ENCODE measurements around the gene DNAJC1.
"Not testable (repeated sequence)": the region's sequence is repeated elsewhere in the genome, so short reads cannot be mapped to it uniquely, and the experiment has no call there.

Gene DNAJC1

GRCh38 chr10:21870849-21871248 is 132.7 kb downstream of the DNAJC1 start:
- Histone ChIP-seq H3K27ac (ENCODE audit: extremely low read depth, low read depth, low read length) (no peak overlapping the region), H3K4me3 (ENCODE audit: low read depth, low read length) (no peak overlapping the region), H3K36me3 (ENCODE audit: control insufficient read depth in 2 of 2, insufficient read depth in 1 of 2, low read length in 2 of 2) (peaks cover 3 to 6% of the 10 kb centered on the region in 2 experiments; a peak in 2 of 3 replicates), H3K4me1 (ENCODE audit: control insufficient read depth, insufficient read depth, low read length) (no peaks in the 10 kb centered on the region), H3K9me3 (ENCODE audit: control insufficient read depth, insufficient read depth, low read depth, low read length) (no peaks in the 10 kb centered on the region)
- ChIA-PET POLR2A (no interaction called here), CTCF (no interaction called here)
- TF ChIP-seq GLIS2 (tag by site-specific recombination; IDR thresholded peaks at IDR 0.05) (no peak), MEIS1 (CRISPR knock-in tag; IDR thresholded peaks at IDR 0.05; ENCODE audit: borderline replicate concordance) (no peak), ZNF585B (tag by site-specific recombination; IDR thresholded peaks at IDR 0.05) (no peak), KLF10 (tag by site-specific recombination; IDR thresholded peaks at IDR 0.05) (no peak), ZNF362 (tag by site-specific recombination; IDR thresholded peaks at IDR 0.05) (no peak), ZNF600 (tag by site-specific recombination; IDR thresholded peaks at IDR 0.05) (no peak), YY1 (tag by site-specific recombination; IDR thresholded peaks at IDR 0.05) (no peak), KLF1 (tag by site-specific recombination; IDR thresholded peaks at IDR 0.05) (no peak)

- H3K4me3 ChIP-seq (ENCODE audit: low read depth, low read length); H3K27ac ChIP-seq (ENCODE audit: extremely low read depth, low read depth, low read length); H3K9me3 ChIP-seq (ENCODE audit: control insufficient read depth, insufficient read depth, low read depth, low read length); H3K36me3 ChIP-seq (ENCODE audit: control insufficient read depth in 2 of 2, insufficient read depth in 1 of 2, low read length in 2 of 2); H3K4me1 ChIP-seq (ENCODE audit: control insufficient read depth, insufficient read depth, low read length); POLR2A ChIA-PET; CTCF ChIA-PET: not testable (repeated sequence)
Measured at GRCh38 chr10:21869087-21869486, 134.4 kb downstream of the DNAJC1 start.

- no peaks in the 10 kb centered on the region for H3K4me1 ChIP-seq (ENCODE audit: control insufficient read depth, insufficient read depth, low read length)
- ChIA-PET POLR2A (no interaction called here), CTCF (interaction anchor here (0.7 kb wide), 1 partner anchor 134 kb away, joined by 3 read pairs; no protein-coding TSS in a partner anchor)
- no peak overlapping the region for H3K27ac ChIP-seq (ENCODE audit: extremely low read depth, low read depth, low read length)
- H3K9me3 ChIP-seq (ENCODE audit: control insufficient read depth, insufficient read depth, low read depth, low read length): no peaks in the 10 kb centered on the region
- no peaks in the 10 kb centered on the region; a peak in 1 of 3 replicates for H3K36me3 ChIP-seq (ENCODE audit: control insufficient read depth in 2 of 2, insufficient read depth in 1 of 2, low read length in 2 of 2)
- no peak overlapping the region for H3K4me3 ChIP-seq (ENCODE audit: low read depth, low read length)
- TF ChIP-seq ZNF280C (tag by site-specific recombination; IDR thresholded peaks at IDR 0.05): no peak
- TF ChIP-seq ATF2 (tag by site-specific recombination; IDR thresholded peaks at IDR 0.05; ENCODE audit: low read depth): no peak
- no peak for TF ChIP-seq ZNF830 (tag by site-specific recombination; IDR thresholded peaks at IDR 0.05; ENCODE audit: low read depth)
- no peak for TF ChIP-seq ZNF266 (tag by site-specific recombination; IDR thresholded peaks at IDR 0.05; ENCODE audit: low read depth)
- TF ChIP-seq PRDM6 (tag by site-specific recombination; IDR thresholded peaks at IDR 0.05): peak; percentile 60
- TF ChIP-seq ZNF391 (tag by site-specific recombination; IDR thresholded peaks at IDR 0.05; ENCODE audit: borderline replicate concordance, low read depth): no peak
- 0 out of 2 replicates have a peak, but pooled peaks have one; percentile 15 for TF ChIP-seq HIC1 (tag by site-specific recombination; IDR thresholded peaks at IDR 0.05)
- no peak for TF ChIP-seq SCRT1 (tag by site-specific recombination; IDR thresholded peaks at IDR 0.05; ENCODE audit: borderline replicate concordance)
- no peak for TF ChIP-seq SALL2 (tag by site-specific recombination; IDR thresholded peaks at IDR 0.05; ENCODE audit: borderline replicate concordance)
- TF ChIP-seq ZNF654 (tag by site-specific recombination; IDR thresholded peaks at IDR 0.05; ENCODE audit: low read depth): no peak
- TF ChIP-seq ZNF449 (tag by site-specific recombination; IDR thresholded peaks at IDR 0.05): no peak
Measured at GRCh38 chr10:21860718-21861117, 142.8 kb downstream of the DNAJC1 start.
